SK-N-SH (cell line): Measurements from ENCODE around the gene CDH15.

ENCODE experiments used
- CHD2 ChIP-seq: fragments of 150-350 bp; IDR thresholded peaks from 2 replicates; pipeline ENCODE4 v1.6.1; 2018; ENCODE audit warnings: low read length; ENCODE audit not compliant: partially characterized antibody
- CTCF ChIP-seq: fragments of 200-600 bp; sonication (generic); IDR thresholded peaks from 2 replicates; pipeline ENCODE4 v1.6.1; 2017; ENCODE audit warnings: antibody characterized with exemption, mild to moderate bottlenecking, moderate library complexity
- ELF1 ChIP-seq: IDR thresholded peaks from 2 replicates; pipeline ENCODE4 v1.4.0; 2012
- EP300 ChIP-seq, 2 experiments: IDR thresholded peaks; 2 replicates each; pipeline versions ENCODE4 v1.4.0 to v1.6.1; 2012; ENCODE audit warnings: borderline replicate concordance in 1 of 2, low read depth in 1 of 2, low read length in 1 of 2
- EZH2phosphoT487 ChIP-seq: fragments of 200-600 bp; sonication (generic); IDR thresholded peaks from 2 replicates; pipeline ENCODE4 v1.6.1; 2017; ENCODE audit warnings: low read depth, mixed run types, mild to moderate bottlenecking, antibody characterized with exemption, moderate library complexity, borderline replicate concordance
- JUND ChIP-seq: IDR thresholded peaks from 2 replicates; pipeline ENCODE4 v1.4.0; 2012
- MXI1 ChIP-seq: IDR thresholded peaks from 2 replicates; pipeline ENCODE4 v1.6.1; 2012; ENCODE audit warnings: mild to moderate bottlenecking, low read depth, low read length, improper control_type of control experiment
- POLR2AphosphoS5 ChIP-seq: IDR thresholded peaks from 2 replicates; pipeline ENCODE4 v1.6.1; 2012; ENCODE audit warnings: low read depth, low read length
- RCOR1 ChIP-seq: fragments of 150-350 bp; IDR thresholded peaks from 2 replicates; pipeline ENCODE4 v1.6.1; 2017; ENCODE audit warnings: antibody characterized with exemption, low read length
- RXRA ChIP-seq: IDR thresholded peaks from 2 replicates; pipeline ENCODE4 v1.4.0; 2012; ENCODE audit warnings: low read depth, mild to moderate bottlenecking, borderline replicate concordance
- TF ChIP-seq, protein P1 (sequence below): fragments of 150-350 bp; IDR thresholded peaks from 2 replicates; pipeline ENCODE4 v1.6.1; 2016; ENCODE audit warnings: mild to moderate bottlenecking, low read depth, low read length

- TF ChIP-seq RCOR1 (no peak), CTCF (no peak), RXRA (no peak), ELF1 (no peak), EP300 (IDR thresholded peaks at IDR 0.05; ENCODE audit: borderline replicate concordance in 1 of 2, low read depth in 1 of 2, low read length in 1 of 2) (no peak), JUND (no peak), POLR2AphosphoS5 (no peak), EZH2phosphoT487 (no peak), MXI1 (no peak), CHD2 (no peak)
- TF ChIP-seq, protein P1, sequence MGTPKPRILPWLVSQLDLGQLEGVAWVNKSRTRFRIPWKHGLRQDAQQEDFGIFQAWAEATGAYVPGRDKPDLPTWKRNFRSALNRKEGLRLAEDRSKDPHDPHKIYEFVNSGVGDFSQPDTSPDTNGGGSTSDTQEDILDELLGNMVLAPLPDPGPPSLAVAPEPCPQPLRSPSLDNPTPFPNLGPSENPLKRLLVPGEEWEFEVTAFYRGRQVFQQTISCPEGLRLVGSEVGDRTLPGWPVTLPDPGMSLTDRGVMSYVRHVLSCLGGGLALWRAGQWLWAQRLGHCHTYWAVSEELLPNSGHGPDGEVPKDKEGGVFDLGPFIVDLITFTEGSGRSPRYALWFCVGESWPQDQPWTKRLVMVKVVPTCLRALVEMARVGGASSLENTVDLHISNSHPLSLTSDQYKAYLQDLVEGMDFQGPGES = no peak
These were observed 8.3 kb upstream of the CDH15 start for GRCh38 chr16:89163297-89163696.
